ENCODE measurements around the gene GAS7.
"Not testable (repeated sequence)": the region's sequence is repeated elsewhere in the genome, so short reads cannot be mapped to it uniquely, and the experiment has no call there.

Gene GAS7

DNA sequence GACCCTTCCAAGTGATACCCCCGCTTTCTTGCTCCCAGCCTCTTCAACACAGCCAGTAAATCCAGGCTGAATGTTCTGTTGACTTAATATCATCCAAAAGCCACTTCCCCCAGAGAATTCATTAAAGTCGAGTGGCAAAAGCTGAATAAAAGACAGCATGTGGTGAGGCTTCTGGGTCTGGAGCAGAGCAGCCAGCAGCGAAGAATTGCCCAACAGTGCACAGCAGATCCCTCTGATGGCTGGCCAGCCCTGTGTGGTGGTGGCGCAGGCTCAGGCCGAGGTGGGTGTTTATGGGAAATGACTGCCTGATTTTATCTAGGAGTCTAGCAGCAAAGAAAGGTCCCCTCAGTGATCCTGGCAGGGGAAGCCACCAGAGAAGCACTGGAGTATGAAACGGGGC is 263.0 kb downstream of the GAS7 start:
- no peak for DNase-seq

- DNase-seq, result no peak
Measured at GRCh38 chr17:9934331-9934730, 264.1 kb downstream of the GAS7 start.

- no peak for DNase-seq
Measured at GRCh38 chr17:9932491-9932890, 265.9 kb downstream of the GAS7 start.

DNA sequence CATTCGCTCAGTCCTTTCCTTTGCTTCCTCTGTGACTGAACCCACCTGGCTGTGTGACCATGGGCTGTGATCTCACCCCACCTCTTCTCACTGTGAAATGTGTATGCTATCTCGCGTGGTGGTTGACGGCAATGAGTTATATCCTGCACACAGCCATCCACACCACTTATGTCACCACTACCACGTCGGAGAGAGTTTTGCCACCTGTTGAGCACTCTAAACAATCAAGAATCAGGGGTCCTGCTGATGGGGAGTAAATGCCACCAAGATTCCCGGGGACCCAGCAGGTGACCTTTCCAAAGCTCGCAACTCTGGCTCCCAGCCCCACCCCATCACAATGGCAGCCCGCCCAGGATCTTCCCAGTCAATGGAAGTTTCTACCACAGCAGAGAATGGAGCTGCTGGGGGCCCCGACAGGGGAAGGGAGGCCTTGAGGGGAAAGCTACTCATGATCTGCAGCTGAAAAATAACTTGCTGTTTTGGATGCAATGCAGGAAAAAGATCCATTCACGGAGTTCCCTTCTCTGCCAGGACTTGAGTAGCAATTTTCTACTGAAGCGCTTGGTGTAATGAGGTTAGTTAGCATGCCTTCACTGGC is 267.2 kb downstream of the GAS7 start:
- no peak for DNase-seq

DNA sequence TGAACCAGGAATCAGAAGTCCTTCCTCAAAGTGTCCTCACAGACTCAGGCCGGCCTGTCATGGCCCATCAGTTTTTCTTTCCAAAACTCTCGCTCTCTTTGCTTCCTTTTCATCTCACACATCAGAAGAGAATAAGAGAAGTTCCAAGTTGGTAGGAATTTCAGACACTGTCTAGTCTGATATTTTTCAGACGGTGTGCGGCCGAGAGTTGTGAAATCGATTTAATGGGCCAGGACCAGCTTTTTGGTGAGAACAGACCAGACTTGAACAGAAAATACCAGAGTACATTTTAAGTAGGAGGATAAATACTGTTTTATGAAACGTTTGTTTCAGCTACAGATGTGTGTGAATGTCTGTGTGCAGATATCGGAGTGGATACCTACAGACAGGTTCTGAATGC is 268.5 kb downstream of the GAS7 start:
- DNase-seq, result no peak

DNA sequence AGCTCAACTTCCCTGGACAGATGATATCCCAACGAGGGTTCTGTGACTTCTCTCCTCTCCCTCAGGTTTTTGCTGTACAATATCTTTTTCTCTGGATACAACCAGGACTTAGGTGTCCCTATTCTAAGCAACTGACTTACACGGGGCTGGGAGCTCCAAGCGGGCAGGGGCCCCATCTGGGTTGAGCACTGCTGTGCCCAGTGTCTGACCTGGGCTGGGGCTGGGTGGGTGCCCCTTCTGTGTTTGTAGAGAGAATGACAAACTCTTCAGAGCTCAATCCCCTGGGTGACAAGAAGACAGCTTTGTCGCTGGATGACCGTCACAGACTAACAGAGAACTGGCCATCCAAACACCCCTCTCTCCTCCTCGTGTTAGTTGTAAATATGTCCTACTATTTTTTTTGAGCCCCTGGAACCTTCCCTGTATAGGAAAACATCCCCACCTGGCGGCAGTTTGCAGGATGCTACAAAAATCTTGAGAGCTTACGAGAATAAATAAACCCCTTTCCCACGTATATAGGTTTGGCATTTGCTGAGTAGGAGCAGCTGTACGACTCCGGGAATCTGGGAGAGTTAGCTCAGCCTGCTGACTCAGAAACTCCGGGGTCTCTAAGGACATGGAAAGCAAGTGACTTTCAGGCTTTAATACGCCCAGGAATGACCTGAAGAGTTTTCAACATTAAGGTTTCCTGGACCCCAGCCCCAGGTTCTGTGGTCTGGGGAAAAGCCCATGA is 269.6 kb downstream of the GAS7 start:
- no peak for DNase-seq

DNA sequence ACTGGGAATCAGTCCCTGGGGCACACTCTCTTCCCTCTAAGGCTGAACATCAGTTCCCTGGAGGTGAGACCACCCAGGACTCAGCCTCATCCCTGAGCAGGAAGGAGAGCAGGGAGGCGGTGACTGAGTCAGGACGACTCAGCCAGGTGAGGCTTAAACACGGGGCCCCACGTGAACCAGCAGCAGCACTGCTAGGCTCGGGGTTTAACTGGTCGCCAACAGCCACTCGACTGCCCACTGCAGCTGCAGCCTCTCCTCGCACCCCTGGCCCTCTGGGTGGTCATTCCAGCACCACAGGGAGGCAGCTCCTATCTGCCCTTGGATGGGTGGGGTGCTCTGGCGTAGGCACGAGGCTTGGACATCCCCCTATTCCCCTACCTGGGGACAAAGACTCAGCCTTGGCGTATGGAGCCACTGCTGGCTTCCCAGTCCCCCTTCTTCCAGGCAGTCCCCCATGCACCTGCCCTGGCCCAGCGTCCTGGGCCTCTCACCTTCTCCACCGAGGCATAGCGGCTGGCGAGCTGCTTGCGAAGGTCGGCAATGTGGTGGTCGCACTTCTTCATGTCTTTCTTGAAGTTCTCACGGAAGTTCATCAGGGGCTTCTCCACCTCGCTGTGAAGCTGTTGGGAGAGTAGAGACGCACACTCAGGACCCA is 272.1 kb downstream of the GAS7 start:
- DNase-seq, result no peak

GRCh38 chr17:9925457-9925856 is 272.9 kb downstream of the GAS7 start:
- DNase-seq, result no peak

DNA sequence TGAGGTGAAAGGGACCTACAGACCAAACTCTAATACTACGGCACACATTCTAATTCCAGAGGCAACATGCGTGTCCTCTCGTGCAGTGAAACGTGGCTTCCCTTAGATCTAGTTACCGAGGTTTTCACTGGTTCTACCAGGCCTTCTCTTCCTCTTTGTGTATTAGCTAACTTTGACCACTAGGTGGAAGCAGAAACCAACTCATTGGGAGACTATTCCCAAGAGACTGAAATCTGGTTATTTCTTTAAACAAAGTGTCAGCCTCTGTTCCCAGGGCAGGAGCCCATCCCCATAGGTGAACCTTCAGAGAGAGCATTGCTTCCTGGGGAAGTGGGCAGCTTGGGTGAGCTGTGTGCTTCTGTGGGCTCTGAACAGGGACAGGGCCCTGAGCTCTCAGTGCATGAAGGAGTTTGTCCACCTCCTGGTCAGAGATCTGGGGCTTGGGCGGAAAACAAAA is 273.6 kb downstream of the GAS7 start:
- no peak for DNase-seq

DNA sequence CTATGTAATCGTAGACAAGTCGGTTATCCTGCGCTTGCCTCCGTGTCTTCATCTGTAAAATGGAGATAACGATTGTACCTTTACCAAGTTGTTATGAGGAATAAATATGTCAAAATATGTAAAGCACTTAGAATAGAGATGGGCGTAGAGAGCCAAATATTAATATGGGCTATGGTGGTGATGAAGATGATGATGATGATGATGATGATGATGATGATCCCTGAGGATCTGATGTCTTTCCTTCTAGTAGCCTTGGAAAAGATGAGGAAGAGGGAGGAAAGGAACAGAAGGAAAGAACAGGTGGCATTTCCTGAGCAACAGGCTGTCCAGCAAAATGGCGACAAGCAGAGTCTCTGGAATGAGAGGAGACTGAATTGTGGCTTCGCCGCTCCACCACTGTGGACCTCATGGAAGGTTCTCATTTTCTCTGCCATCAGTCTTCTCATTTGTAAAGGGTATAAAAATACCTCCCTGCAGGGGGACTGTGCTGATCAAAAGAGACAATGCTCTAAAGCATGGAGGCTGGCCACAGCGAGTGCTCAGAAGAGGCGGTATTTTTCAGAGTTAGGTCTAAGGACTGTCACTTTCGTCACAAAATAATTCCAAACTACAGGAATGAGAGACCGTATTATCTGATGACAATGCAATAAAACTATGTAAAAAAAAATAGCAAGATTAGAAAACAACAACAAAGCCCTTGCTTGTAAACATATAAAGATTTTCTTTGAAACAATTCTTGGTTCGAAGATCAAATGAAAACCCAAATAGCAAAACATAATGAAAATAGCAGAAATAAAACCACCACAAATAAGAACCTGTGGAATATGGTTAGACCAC is 276.2 kb downstream of the GAS7 start:
- no peak for DNase-seq

- not testable (repeated sequence) for DNase-seq
Measured at GRCh38 chr17:9921216-9921615, 277.2 kb downstream of the GAS7 start.

DNA sequence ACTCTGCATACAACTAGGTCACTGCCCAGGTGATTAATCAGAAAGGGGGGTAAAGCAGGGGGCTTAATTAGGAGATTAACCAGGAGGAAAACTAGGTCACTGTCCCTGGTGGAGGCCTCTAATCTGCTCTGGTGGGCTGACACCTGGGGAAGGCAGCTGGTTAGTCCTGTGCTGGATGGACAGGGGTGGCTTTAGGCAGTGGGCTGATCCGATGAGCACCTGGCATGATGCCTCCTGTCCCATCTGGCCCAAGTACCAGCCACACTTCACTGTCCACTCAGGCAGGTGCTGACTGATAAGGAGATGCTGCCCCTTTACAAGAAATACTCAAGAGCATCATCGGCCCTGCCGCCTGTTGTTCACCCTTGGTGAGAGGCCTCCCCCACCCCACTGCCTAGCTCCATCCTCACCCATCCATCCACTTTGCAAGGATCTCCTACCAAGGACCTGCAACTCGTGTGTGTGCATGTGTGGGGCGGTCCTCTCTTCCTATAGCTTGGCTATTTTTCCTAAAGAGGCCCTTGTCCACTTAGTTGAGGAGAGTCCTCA is 279.5 kb downstream of the GAS7 start:
- DNase-seq, result no peak

GRCh38 chr17:9918352-9918751 is 280.1 kb downstream of the GAS7 start:
- DNase-seq, result no peak

GRCh38 chr17:9917801-9918200 is 280.6 kb downstream of the GAS7 start:
- no peak for DNase-seq

DNA sequence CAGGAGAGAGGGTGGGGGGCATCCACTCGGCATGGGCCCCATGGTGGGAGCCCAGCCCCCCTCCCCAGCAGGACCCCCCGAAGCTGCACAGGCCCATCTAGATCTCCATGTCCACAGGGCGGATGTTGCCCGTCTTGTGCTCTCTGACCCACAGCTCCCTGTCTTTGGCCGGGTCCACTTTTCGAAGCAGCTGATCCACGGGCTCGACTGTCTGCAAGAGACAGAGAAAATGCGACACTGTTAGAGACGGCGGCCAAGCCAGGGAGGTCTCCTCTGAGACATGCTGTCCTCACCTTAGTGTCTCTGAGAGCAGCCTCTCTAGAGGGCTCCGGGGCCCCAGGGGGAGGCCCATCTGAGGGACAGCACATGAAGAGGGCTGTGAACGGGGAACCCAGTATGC is 281.3 kb downstream of the GAS7 start:
- no peak for DNase-seq

DNA sequence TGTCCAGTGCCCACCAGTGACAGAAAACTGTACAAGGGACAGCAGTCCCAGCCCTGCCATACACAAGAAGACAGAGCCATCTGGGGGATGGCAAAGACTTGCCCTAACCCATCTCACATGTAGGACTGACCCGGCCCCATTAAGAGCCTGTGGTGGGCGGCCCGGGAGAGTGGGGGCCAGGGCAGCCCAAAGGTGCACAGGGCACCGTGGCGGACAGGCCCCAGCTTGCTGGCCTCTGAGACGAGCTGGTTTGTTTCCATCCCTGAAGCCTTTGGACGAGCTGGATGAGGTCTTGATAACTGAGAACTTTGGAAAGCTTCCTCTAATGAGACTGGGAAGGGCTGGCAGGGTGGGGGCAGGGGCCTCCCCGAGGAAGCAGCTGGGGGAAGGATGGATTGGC is 282.3 kb downstream of the GAS7 start:
- DNase-seq, result no peak

GRCh38 chr17:9913476-9913875 is 284.9 kb downstream of the GAS7 start:
- no peak for DNase-seq

DNA sequence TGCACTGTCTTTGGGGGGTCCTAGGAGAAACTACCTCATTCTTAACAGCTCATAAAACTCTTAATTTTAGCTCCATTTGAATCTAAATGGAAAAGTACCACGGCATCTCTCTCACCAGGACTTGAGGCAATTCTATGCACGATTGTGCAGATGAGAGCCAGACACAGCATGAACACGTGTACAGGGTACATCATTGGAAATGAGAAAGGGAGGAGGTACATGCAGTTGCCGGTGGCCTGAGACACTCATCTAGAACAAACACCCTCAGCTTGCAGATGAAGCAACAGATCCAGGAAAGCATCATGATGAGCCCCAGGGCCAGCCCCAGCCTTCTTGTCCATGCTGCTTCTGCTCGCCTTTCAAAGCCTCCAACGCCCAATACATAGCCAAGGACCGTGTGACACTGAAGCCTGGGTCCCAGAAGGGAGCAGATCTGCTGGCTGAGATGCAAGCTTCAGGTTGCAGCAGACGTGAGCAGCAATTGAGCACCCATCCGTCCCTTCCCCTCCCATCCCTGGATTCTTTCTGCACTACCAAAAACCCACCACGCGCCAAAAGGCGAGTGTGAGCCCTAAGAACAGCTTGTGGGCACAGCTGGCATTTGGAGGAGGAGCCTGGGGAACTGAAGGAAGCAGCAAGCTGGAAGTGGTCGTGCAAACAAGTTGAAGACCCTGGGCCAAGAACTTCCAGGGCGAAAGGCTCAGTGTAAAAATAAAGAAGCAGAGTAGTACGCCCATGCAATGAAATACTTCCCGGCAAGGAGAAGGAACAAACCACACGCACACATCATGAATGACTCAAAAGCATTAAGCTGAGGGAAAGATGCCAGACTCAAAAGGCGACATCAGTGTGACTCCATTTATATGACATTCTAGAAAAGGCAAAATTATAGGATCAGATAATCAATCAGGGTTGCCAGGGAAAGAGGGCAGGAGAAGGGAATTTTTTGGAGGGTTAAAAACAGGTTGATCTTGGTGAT is 286.0 kb downstream of the GAS7 start:
- DNase-seq, result no peak

DNA sequence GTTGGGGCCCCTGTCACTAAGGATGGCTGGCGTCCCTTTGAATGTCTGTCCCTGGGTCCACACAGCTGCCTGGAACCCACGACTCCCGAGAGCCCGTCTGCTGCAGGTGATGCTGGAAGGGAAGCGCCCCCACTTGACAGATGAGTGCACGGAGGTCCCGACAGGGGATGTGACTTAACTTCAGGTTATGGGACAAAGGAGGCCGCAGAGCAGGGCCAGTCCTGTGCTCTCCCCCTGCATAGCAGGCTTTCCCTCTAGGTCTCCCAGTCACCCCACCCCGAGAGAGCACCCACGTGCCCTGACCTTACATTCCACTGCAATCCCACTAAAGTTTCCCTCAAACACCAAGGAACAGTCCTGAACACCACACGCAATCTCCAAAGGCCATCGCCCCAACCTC is 287.3 kb downstream of the GAS7 start:
- no peak for DNase-seq

GRCh38 chr17:9908649-9909042 is 289.8 kb downstream of the GAS7 start:
- no peak for DNase-seq

DNA sequence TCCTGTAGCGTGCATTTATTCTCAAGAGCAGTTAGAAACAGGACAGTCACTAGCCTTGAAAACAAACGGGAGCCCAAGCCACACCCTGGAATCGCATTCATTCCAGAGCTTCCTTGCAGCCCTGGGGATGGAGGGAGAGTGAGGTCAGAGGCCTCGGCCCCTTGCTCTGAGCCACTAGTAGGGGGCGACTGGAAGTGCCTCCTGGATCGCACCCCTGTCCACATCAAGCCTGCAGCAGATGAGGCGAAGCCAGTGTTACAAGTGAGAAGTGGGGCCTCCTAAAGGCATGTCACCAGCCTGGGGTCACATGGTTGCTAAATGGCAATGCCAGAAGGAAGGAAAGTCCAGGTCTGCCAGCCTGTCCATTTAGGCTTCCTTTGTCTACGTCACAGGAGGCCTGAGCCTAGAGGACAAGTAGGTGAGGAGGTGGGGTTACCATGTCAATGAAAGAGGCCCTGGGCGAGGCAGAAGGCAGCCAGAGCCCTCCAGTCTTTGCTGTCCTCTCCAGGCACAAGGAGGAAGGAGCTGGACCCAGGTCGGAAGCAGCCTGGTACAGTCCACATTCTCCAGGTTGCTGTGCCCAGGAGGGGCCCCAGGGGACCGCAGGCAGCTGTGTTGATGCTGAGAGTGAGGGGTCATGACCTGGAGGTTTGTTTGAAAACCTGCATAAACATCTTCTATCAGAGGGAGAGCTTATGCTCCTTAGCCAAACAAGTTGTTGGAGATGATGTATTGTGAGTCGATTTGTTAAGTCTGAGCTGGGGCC is 290.3 kb downstream of the GAS7 start:
- no peak for DNase-seq
